Testis (tissue), 2 donors: ENCODE measurements around the gene RNF144B.

Source experiments
- POLR2A ChIP-seq: fragments of 450-650 bp; IDR thresholded peaks from one replicate; pipeline ENCODE4 v1.6.1; 2017; ENCODE audit warnings: antibody characterized with exemption, mild to moderate bottlenecking, moderate library complexity
- TF ChIP-seq, protein P1 (sequence below), 3 experiments: fragments of 450-650 bp in 2 of 3; fragments of 200-600 bp in 1 of 3; sonication (generic) in 1 of 3; IDR thresholded peaks; one replicate each; pipeline ENCODE4 v1.5.1; 2016 to 2019; ENCODE audit warnings: antibody characterized with exemption in 3 of 3, mild to moderate bottlenecking in 2 of 3, moderate library complexity in 1 of 3

DNA sequence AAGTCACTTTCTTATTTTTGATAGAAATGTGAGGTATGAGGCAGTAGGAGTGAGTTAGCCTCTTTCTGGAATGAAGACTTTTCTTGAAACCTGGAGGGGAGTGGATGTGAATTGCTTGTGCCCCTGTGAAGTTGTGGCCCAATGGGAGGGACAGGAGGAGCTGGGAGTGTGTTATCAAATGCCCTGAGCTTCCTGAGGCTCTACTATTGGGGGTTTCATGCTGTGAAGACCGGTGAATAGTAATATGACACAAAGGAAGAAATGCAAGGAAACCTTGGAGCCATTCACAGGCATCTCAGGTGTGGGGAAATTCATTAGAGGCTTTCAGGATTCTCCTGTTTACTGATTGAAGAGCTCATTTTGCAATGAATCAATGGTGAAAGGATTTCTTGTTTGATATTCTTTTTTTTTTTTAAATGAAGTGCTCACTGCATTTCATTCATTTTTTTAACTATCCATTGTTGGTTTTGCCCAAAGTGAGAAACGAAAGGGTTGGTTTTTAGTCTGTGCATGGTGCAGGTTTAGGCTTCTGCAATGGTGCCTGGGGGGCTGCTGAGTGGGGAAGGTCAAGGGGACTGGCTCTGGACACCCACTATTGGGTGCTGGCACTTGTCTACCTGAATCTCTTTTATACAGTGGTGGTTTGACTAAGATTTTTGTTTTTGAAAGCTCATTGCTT is 8.2 kb downstream of the RNF144B start:
- TF ChIP-seq POLR2A = no peak
- TF ChIP-seq, protein P1, sequence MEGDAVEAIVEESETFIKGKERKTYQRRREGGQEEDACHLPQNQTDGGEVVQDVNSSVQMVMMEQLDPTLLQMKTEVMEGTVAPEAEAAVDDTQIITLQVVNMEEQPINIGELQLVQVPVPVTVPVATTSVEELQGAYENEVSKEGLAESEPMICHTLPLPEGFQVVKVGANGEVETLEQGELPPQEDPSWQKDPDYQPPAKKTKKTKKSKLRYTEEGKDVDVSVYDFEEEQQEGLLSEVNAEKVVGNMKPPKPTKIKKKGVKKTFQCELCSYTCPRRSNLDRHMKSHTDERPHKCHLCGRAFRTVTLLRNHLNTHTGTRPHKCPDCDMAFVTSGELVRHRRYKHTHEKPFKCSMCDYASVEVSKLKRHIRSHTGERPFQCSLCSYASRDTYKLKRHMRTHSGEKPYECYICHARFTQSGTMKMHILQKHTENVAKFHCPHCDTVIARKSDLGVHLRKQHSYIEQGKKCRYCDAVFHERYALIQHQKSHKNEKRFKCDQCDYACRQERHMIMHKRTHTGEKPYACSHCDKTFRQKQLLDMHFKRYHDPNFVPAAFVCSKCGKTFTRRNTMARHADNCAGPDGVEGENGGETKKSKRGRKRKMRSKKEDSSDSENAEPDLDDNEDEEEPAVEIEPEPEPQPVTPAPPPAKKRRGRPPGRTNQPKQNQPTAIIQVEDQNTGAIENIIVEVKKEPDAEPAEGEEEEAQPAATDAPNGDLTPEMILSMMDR (IDR thresholded peaks at IDR 0.05) = no peak
